ENCODE measurements around the gene SLC4A2. TPM values are rescaled to one million over a fixed set of nuclear protein-coding genes. Genes with fewer than 3 reads are reported as not detected.

SLC4A2 gene
- total and polyA plus RNA-seq, 2 of the 8 experiments (the other 6 are each of a cell fraction or from before 2014, with no cell fraction given), result 72.6 to 147 TPM

DNA sequence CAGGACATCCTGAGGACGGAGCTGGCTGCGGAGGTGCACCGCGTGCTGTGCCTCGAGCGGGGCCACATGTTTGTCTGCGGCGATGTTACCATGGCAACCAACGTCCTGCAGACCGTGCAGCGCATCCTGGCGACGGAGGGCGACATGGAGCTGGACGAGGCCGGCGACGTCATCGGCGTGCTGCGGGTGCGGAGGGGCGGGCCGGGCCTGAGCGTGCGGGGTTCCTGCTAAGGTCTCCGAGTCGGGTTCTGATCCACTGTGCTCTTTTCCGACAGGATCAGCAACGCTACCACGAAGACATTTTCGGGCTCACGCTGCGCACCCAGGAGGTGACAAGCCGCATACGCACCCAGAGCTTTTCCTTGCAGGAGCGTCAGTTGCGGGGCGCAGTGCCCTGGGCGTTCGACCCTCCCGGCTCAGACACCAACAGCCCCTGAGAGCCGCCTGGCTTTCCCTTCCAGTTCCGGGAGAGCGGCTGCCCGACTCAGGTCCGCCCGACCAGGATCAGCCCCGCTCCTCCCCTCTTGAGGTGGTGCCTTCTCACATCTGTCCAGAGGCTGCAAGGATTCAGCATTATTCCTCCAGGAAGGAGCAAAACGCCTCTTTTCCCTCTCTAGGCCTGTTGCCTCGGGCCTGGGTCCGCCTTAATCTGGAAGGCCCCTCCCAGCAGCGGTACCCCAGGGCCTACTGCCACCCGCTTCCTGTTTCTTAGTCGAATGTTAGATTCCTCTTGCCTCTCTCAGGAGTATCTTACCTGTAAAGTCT, 45.5 kb upstream of the SLC4A2 start:
- Histone ChIP-seq H4K5ac (ENCODE audit: insufficient read length, low read depth, low read length) (no peak overlapping the region), H2BK5ac (ENCODE audit: low read depth, low read length) (no peak overlapping the region), H3K36me3 (ENCODE audit: control insufficient read depth in 2 of 4, insufficient read depth in 4 of 4, low read length in 3 of 4) (no peaks in the 10 kb centered on the region), H3K79me1 (ENCODE audit: low read depth, low read length) (no peaks in the 10 kb centered on the region; the same call in 1 of the 2 replicates), H3K18ac (ENCODE audit: extremely low read depth, low read length) (no peak overlapping the region; the same call in 1 of the 2 replicates), H3K4me1 (replicated peaks in 1 of 4; ENCODE audit: control insufficient read depth in 3 of 4, insufficient read depth in 4 of 4, low read length in 3 of 4) (peaks cover 0 to 41% (median 29%) of the 10 kb centered on the region in 4 experiments; a peak in 6 of 7 replicates), H2BK15ac (ENCODE audit: low read length) (no peak overlapping the region), H3K27ac (ENCODE audit: low read depth, low read length) (no peak overlapping the region), H3K4me2 (ENCODE audit: insufficient read depth in 1 of 2, low read depth in 2 of 2, low read length in 2 of 2) (peak overlapping the region; percentile 56 to 68), H3K56ac (replicated peaks; ENCODE audit: insufficient read length, low read depth, low read length) (no peak overlapping the region), H3K27me3 (replicated peaks in 1 of 4; ENCODE audit: control insufficient read depth in 3 of 4, extremely low read depth in 1 of 4, insufficient read depth in 3 of 4, low read length in 3 of 4) (peaks cover 4 to 25% (median 20%) of the 10 kb centered on the region in 4 experiments), H2BK120ac (replicated peaks; ENCODE audit: low read depth, low read length) (no peak overlapping the region), H4K20me1 (replicated peaks in 1 of 2; ENCODE audit: control insufficient read depth in 1 of 2, insufficient read depth in 2 of 2, low read length in 2 of 2) (no peaks in the 10 kb centered on the region), H3K14ac (ENCODE audit: insufficient read length) (no peak overlapping the region), H3K4ac (replicated peaks; ENCODE audit: insufficient read length, low read depth, low read length) (no peak overlapping the region), H2AFZ (ENCODE audit: low read length) (no peak overlapping the region), H3K4me3 (ENCODE audit: extremely low read depth in 1 of 4, insufficient read depth in 2 of 4, low read depth in 3 of 4, low read length in 4 of 4) (peak overlapping the region; percentile 30 to 53 (median 48)), H2BK12ac (ENCODE audit: low read depth, low read length) (0 out of 2 replicates have a peak overlapping the region, but pooled peaks have one; percentile 39), H3K79me2 (ENCODE audit: control insufficient read depth in 1 of 2, insufficient read depth in 2 of 2, low read length in 2 of 2) (no peaks in the 10 kb centered on the region), H3K9ac (replicated peaks in 1 of 4; ENCODE audit: extremely low read depth in 1 of 4, low read depth in 3 of 4, low read length in 3 of 4) (peak overlapping the region in 3 of 4 experiments; percentile 12 to 45 (median 42); a peak in 5 of 7 replicates), H3K23ac (ENCODE audit: insufficient read length) (no peak overlapping the region), H2AK5ac (ENCODE audit: low read depth, low read length) (no peak overlapping the region), H3K9me3 (ENCODE audit: insufficient read depth in 2 of 2, low read depth in 1 of 2, low read length in 1 of 2) (no peaks in the 10 kb centered on the region), H2BK20ac (ENCODE audit: low read length) (no peak overlapping the region), H4K8ac (ENCODE audit: extremely low read depth, insufficient read depth, low read length) (peak overlapping the region; percentile 92; the same call in 1 of the 2 replicates), H3K23me2 (ENCODE audit: low read depth, low read length) (peaks cover 6% of the 10 kb centered on the region; the same call in 1 of the 2 replicates), H4K91ac (replicated peaks; ENCODE audit: insufficient read length, low read length) (no peak overlapping the region)
- FAIRE-seq (no peak), DNase-seq (ENCODE audit: low read depth in 1 of 2, low spot score in 2 of 2) (peak; percentile 70 to 90)
- CTCF ChIA-PET (ENCODE audit: partially characterized antibody), result interaction anchor here (0.6 to 11.5 kb wide), 12 partner anchors 13 to 708 kb away, joined by 3 to 142 read pairs (median 3); partner anchors contain the start of genes ABCB8 and NOS3
- WGBS, 2 experiments (ENCODE audit: extremely low coverage in 1 of 2, insufficient coverage in 1 of 2, insufficient read length in 1 of 2, insufficient replicate concordance in 2 of 2, low coverage in 1 of 2, low lambda C conversion rate in 2 of 2, missing lambda C conversion rate in 1 of 2), result 53% methylated on average over 48 of the region's 55 CpGs; no CpG with 5 or more reads in 1 of the 2 experiments
- POLR2A ChIA-PET (ENCODE audit: partially characterized antibody), result interaction anchor here (0.7 to 2.5 kb wide), 8 partner anchors 14 to 97 kb away, joined by 3 to 7 read pairs (median 3); partner anchors contain the start of gene ABCB8
- TF ChIP-seq SIX5 (IDR thresholded peaks at IDR 0.05; ENCODE audit: low read depth, low read length) (no peak), YY1 (IDR thresholded peaks at IDR 0.05; ENCODE audit: low read depth, low read length) (no peak), GTF2F1 (IDR thresholded peaks at IDR 0.05; ENCODE audit: borderline replicate concordance, low read depth, low read length) (no peak), GABPA (IDR thresholded peaks at IDR 0.05; ENCODE audit: borderline replicate concordance, insufficient read depth, low read length) (no peak), PHF8 (conservative IDR thresholded peaks at IDR 0.05; ENCODE audit: low read depth, low read length) (no peak), SIN3A (conservative IDR thresholded peaks at IDR 0.05 in 1 of 2, IDR thresholded peaks at IDR 0.05 in 1 of 2; ENCODE audit: low read depth in 1 of 2, low read length in 2 of 2) (peak; percentile 41 to 69; a peak in 1 of 4 replicates), RBBP5 (IDR thresholded peaks at IDR 0.05; ENCODE audit: borderline replicate concordance, low read depth, low read length) (no peak), SP1 (IDR thresholded peaks at IDR 0.05; ENCODE audit: low read depth, low read length) (no peak)
- TF ChIP-seq, protein P1, sequence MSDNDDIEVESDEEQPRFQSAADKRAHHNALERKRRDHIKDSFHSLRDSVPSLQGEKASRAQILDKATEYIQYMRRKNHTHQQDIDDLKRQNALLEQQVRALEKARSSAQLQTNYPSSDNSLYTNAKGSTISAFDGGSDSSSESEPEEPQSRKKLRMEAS (IDR thresholded peaks at IDR 0.05), result peak; percentile 99

Data from H1 (cell line).